K562 (cell line): ENCODE measurements around the gene MYL9.

Source experiments
- CBX2 ChIP-seq: fragments of 200-600 bp; sonication (generic); IDR thresholded peaks from one replicate; pipeline ENCODE4 v1.6.1; 2012; ENCODE audit warnings: mild to moderate bottlenecking, low read length, inconsistent platforms; ENCODE audit not compliant: insufficient read depth, poor library complexity, severe bottlenecking
- CHD4 ChIP-seq: fragments of 200-600 bp; sonication (generic); IDR thresholded peaks from 3 replicates; pipeline ENCODE4 v1.6.1; 2012; ENCODE audit warnings: low read depth, mild to moderate bottlenecking, mixed read lengths, low read length, inconsistent platforms; ENCODE audit not compliant: insufficient read depth, insufficient replicate concordance, poor library complexity, severe bottlenecking
- CTCF ChIP-seq, 3 experiments: IDR thresholded peaks in 2 of 3; conservative IDR thresholded peaks in 1 of 3; 2 replicates each; pipeline ENCODE4 v1.5.1; 2011 to 2012; ENCODE audit warnings: low read length in 3 of 3, mild to moderate bottlenecking in 3 of 3, control low read depth in 2 of 3, improper control_type of control experiment in 1 of 3, inconsistent platforms in 1 of 3, low read depth in 1 of 3, mixed read lengths in 1 of 3, moderate library complexity in 1 of 3; ENCODE audit not compliant: insufficient read depth in 2 of 3
- EGR1 ChIP-seq: fragments of 450-650 bp; conservative IDR thresholded peaks from 2 replicates; pipeline ENCODE4 v1.6.1; 2017; ENCODE audit warnings: mild to moderate bottlenecking
- NCOA2 ChIP-seq, 2 experiments: fragments of 450-650 bp; IDR thresholded peaks; 2 replicates each; pipeline ENCODE4 v1.6.1; 2018; ENCODE audit warnings: mild to moderate bottlenecking in 2 of 2, moderate library complexity in 1 of 2; ENCODE audit not compliant: partially characterized antibody in 2 of 2
- PHF8 ChIP-seq: fragments of 200-600 bp; sonication (generic); IDR thresholded peaks from 2 replicates; pipeline ENCODE4 v1.6.1; 2012; ENCODE audit warnings: mixed run types, mild to moderate bottlenecking, inconsistent platforms, low read length, moderate library complexity, borderline replicate concordance
- RBM34 ChIP-seq: fragments of 200-400 bp; formaldehyde crosslinking; IDR thresholded peaks from 2 replicates; pipeline ENCODE4 v1.6.1; 2018; ENCODE audit warnings: low read length, borderline replicate concordance; ENCODE audit not compliant: insufficient read depth
- RCOR1 ChIP-seq, 2 experiments: IDR thresholded peaks; 2 replicates each; pipeline ENCODE4 v1.6.1; 2012; ENCODE audit warnings: low read depth in 2 of 2, low read length in 2 of 2, borderline replicate concordance in 1 of 2, improper control_type of control experiment in 1 of 2
- TCF7L2 ChIP-seq: fragments of 150-350 bp; IDR thresholded peaks from 2 replicates; pipeline ENCODE4 v1.6.1; 2016; ENCODE audit warnings: low read depth, mild to moderate bottlenecking, low read length, moderate library complexity
- ZFP91 ChIP-seq: sonication (generic); formaldehyde crosslinking; IDR thresholded peaks from 2 replicates; pipeline ENCODE4 v1.8.0; 2022; ENCODE audit warnings: mild to moderate bottlenecking, missing genetic modification reagents

GRCh38 chr20:36527331-36528125 is 13.8 kb upstream of the MYL9 start:
- TF ChIP-seq ZFP91 (CRISPR knock-in tag) (no peak), CTCF (IDR thresholded peaks at IDR 0.05 in 2 of 3, conservative IDR thresholded peaks at IDR 0.05 in 1 of 3; ENCODE audit: insufficient read depth in 2 of 3, low read depth in 1 of 3, low read length in 3 of 3) (no peak), TCF7L2 (no peak), CBX2 (no peak), CHD4 (no peak), RBM34 (no peak), RCOR1 (IDR thresholded peaks at IDR 0.05; ENCODE audit: borderline replicate concordance in 1 of 2, low read depth in 2 of 2, low read length in 2 of 2) (no peak), NCOA2 (IDR thresholded peaks at IDR 0.05; ENCODE audit: partially characterized antibody in 2 of 2) (no peak), EGR1 (no peak), PHF8 (no peak)
